TTC549 (cell line): Measurements from ENCODE around the gene CIB1.
"Not testable (repeated sequence)": the region's sequence is repeated elsewhere in the genome, so short reads cannot be mapped to it uniquely, and the experiment has no call there.

Experiments used
- FAIRE-seq: peaks from 2 replicates; lab custom pipeline; 2012; peaks lifted over from hg19 to GRCh38; lab: Jason Lieb, UNC

The CIB1 gene

DNA sequence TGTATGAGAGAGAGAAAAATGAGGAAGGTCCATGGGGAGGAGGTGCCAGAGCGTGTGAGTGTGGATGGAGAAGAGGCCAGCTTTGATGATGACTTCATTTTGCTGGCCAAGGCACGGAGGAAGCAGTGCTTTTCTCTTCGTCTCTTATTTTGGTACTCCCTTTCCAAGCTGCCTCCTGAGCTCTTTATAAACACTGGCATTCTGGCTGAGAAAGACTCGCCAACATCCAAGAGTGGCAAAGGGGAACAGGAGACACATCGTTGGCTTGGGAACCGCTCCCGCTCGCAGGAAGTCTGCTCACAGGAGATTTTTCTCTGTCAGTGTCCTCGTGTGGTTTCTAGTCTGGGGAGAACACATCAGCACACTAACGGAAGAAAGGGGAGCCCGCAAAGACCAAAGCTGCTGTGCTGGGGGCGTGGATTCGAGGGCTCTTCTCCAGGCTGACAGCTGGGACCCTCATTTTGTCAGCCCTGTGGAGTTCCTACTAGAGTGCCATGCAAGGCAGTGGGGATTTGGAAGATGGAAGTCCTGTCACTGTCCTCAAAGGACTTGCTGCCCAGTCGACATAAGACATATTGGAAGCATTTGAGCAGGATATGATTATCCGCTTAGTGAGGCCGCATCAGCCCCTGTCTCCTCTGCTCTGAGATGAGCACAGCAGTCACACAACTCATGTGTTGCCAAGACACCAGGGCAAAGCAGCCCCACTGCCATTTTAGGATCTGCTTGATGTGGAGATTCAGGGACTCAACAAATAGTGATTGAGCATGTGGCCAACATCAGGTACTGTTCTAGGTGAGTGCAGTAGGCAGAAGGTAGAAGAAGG, 40.6 kb downstream of the CIB1 start:
- no peak for FAIRE-seq

- FAIRE-seq = no peak
Observed at GRCh38 chr15:90191794-90192509, 41.8 kb downstream of the CIB1 start.

DNA sequence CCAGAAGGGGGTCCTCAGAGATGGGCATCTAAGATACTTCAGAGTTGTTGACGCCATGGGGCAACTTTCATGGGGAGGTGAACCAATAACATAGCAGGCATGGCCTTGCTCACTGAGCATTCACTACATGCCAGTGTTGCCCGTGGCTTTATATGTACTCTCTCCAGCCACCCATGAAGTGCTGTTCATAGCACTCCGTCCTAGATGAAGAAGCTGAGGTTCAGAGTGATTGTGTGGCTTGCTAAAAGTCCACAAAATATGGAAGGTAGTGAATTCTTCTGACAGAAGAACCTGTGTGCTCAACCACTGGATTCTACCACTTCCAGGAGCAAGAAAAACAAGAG, 42.4 kb downstream of the CIB1 start:
- FAIRE-seq = no peak

DNA sequence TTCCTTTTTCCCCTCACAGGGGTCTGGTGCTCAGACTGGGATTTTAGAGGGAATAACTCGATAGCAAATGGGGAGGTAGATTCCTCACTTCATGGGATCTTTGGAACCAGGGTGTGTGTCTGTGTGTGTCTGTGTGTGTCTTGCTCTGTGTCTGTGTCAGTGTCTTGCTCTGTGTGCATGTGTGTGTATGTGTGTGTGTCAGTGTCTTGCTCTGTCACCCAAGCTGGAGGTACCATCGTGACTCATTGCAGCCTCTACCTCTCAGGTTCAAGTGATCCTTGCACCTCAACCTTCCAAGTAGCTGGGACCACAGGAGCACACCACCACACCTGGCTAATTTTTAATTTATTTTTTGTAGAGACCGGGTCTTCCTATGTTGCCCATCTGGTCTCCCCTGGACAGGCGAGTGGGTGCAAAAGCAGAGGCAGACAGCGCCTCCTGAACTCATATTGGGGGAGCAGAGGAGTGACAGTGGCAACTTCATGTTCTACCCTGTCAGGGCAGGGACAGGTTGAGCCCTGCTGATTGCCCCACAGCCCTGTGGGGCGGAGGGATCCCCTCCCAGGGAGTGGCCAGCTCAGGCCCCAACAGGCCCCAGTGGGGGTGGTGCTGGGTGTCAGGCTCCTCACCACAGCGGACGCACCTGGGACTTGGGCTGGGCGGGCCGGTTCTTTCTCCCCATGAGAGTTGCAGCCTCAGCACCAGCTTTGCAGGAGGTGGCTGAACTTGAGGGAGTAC, 43.0 kb downstream of the CIB1 start:
- FAIRE-seq = no peak

- no peak for FAIRE-seq
Observed at GRCh38 chr15:90189781-90190467, 43.8 kb downstream of the CIB1 start.

GRCh38 chr15:90188914-90189748, 44.6 kb downstream of the CIB1 start:
- FAIRE-seq = no peak

GRCh38 chr15:90188065-90188464, 45.7 kb downstream of the CIB1 start:
- not testable (repeated sequence) for FAIRE-seq

- no peak for FAIRE-seq
Observed at GRCh38 chr15:90187257-90187868, 46.4 kb downstream of the CIB1 start.

GRCh38 chr15:90184786-90185704, 48.7 kb downstream of the CIB1 start:
- FAIRE-seq = no peak

DNA sequence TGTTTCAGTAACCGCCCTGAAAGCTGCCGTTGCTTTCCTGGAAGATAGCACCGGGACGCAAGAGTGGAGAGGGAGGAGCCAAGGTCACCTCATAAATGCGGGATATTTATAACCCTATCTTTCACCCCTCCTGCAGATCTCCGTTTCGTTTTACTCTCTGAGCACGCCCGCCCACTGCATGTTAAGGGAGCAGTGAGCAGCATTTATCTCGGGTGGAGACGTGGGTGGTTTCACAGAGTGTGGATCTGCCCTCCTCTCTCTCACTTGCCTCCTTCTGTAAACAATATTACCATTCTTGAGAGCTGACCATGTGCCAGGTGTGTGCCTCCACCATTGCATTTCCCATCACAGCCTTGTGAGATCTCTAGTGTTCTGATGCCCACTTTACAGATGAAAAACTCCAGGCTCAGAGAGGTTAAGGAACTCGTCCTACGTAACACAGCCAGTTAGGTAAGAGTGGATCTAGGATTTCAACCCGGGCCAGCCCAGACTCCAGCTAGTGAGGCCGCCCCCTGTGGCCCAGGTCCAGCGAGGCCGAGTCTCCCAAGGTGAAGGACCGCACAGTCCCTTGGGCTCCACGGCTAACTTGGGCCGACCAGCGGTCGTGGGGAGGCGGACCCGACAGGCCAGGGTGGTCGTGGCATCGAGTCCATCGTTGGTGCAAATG, 49.5 kb downstream of the CIB1 start:
- FAIRE-seq = no peak

GRCh38 chr15:90181776-90182175, 52.0 kb downstream of the CIB1 start:
- FAIRE-seq = no peak
